Suprapubic skin (tissue), 4 donors: Measurements from ENCODE around the gene PTMS. TPM values are rescaled to one million over a fixed set of nuclear protein-coding genes. Genes with fewer than 3 reads are reported as not detected.

Experiments used
- DNase-seq, 2 donors: peaks; one replicate each; pipeline ENCODE4 v3.0.0-alpha.2; 2019; ENCODE audit warnings: low spot score in 2 of 2
- H3K27ac ChIP-seq: fragments of 200-600 bp; sonication (generic); one replicate; pipeline ENCODE4 v1.5.1; 2019
- H3K27me3 ChIP-seq: fragments of 200-600 bp; sonication (generic); one replicate; pipeline ENCODE4 v1.5.1; 2019
- H3K36me3 ChIP-seq: fragments of 200-600 bp; sonication (generic); one replicate; pipeline ENCODE4 v1.5.1; 2019
- H3K4me1 ChIP-seq: fragments of 200-600 bp; sonication (generic); one replicate; pipeline ENCODE4 v1.5.1; 2019
- H3K4me3 ChIP-seq: fragments of 200-600 bp; sonication (generic); one replicate; pipeline ENCODE4 v1.5.1; 2019; ENCODE audit warnings: mild to moderate bottlenecking
- H3K9me3 ChIP-seq: fragments of 200-600 bp; sonication (generic); one replicate; pipeline ENCODE4 v1.5.1; 2019
- EP300 ChIP-seq: sonication (generic); formaldehyde crosslinking; IDR thresholded peaks from one replicate; pipeline ENCODE4 v1.6.1; 2017; ENCODE audit warnings: antibody characterized with exemption
- POLR2A ChIP-seq, 2 donors: fragments of 450-650 bp; IDR thresholded peaks; one replicate each; pipeline ENCODE4 v1.6.1; 2017; ENCODE audit warnings: antibody characterized with exemption in 2 of 2, mild to moderate bottlenecking in 2 of 2, moderate library complexity in 2 of 2
- POLR2AphosphoS5 ChIP-seq, 3 donors: sonication (generic); formaldehyde crosslinking; IDR thresholded peaks; one replicate each; pipeline ENCODE4 v1.6.1; 2017; ENCODE audit warnings: antibody characterized with exemption in 3 of 3
- WGBS: methylation state at CpG from one replicate; pipeline ENCODE4 v1.1.5; 2018; 5-methylcytosine and 5-hydroxymethylcytosine counted together
- total RNA-seq, 4 donors: library from RNA; depleted of rRNA; stranded (reverse); fragments of >200 nt; gene quantifications; one replicate each; pipeline ENCODE4 v1.1.0, GENCODE V29; 2016
- TF ChIP-seq, protein P1 (sequence below), 2 donors: fragments of 200-600 bp in 1 of 2; fragments of 450-650 bp in 1 of 2; sonication (generic) in 1 of 2; IDR thresholded peaks; one replicate each; pipeline ENCODE4 v1.5.1; 2016 to 2019; ENCODE audit warnings: antibody characterized with exemption in 2 of 2, mild to moderate bottlenecking in 1 of 2, moderate library complexity in 1 of 2

Gene PTMS
- total RNA-seq, 4 donors from 2014 or later: 91.2 to 128 (median 99.8) TPM

DNA sequence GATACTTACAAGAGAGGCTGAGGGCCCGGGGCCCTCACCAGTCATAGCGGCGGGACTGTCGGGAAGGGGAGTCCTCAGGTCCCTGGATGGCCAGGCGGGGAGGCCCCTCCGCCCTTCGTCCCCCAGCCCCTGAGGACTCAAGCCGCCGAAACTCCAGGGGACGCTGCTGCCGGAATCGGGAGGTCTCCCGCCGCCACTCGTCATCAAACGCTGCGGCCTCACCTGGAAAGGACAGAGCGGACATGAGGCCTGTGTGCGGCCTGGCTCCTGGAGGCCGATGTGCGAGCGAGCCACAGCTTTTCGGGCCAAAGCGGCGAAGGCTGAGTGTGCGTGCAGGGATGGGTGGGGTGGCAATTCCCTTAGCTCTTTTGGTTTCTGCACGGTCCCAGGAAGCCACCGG lies 17.4 kb upstream of the PTMS start:
- Histone ChIP-seq H3K4me1 (peaks cover 28% of the 10 kb centered on the region), H3K27ac (no peak overlapping the region), H3K9me3 (no peaks in the 10 kb centered on the region), H3K27me3 (no peaks in the 10 kb centered on the region), H3K4me3 (no peak overlapping the region), H3K36me3 (peaks cover 56% of the 10 kb centered on the region)
- DNase-seq: no peak
- TF ChIP-seq POLR2A (IDR thresholded peaks at IDR 0.05) (no peak), EP300 (no peak), POLR2AphosphoS5 (IDR thresholded peaks at IDR 0.05) (no peak)
- TF ChIP-seq, protein P1, sequence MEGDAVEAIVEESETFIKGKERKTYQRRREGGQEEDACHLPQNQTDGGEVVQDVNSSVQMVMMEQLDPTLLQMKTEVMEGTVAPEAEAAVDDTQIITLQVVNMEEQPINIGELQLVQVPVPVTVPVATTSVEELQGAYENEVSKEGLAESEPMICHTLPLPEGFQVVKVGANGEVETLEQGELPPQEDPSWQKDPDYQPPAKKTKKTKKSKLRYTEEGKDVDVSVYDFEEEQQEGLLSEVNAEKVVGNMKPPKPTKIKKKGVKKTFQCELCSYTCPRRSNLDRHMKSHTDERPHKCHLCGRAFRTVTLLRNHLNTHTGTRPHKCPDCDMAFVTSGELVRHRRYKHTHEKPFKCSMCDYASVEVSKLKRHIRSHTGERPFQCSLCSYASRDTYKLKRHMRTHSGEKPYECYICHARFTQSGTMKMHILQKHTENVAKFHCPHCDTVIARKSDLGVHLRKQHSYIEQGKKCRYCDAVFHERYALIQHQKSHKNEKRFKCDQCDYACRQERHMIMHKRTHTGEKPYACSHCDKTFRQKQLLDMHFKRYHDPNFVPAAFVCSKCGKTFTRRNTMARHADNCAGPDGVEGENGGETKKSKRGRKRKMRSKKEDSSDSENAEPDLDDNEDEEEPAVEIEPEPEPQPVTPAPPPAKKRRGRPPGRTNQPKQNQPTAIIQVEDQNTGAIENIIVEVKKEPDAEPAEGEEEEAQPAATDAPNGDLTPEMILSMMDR (IDR thresholded peaks at IDR 0.05): no peak
- 92% methylated on average over 28 of the region's 28 CpGs for WGBS

DNA sequence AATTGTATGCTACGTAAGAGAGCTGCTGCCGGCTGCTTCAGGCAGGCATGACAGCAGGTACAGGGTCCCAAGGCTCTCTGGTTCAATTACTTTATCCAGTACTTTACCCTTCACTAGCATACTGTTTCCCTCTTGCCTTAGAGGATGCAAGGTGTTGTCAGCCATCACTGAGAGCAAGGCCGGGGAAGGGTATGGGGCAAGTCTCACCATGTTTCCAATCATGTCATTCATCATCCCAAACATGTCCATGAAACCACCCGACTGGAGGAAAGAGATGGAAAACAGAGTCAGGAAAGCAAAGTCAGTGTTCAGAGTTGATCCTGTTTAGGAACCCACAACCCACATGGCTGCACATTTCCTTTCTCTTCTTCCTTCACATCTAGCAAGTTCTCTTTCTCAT lies 15.7 kb upstream of the PTMS start:
- no peak for TF ChIP-seq EP300
- TF ChIP-seq, protein P1 (IDR thresholded peaks at IDR 0.05): no peak
- TF ChIP-seq POLR2A (IDR thresholded peaks at IDR 0.05): no peak
- TF ChIP-seq POLR2AphosphoS5 (IDR thresholded peaks at IDR 0.05): no peak
- 64% methylated on average over 4 of the region's 4 CpGs for WGBS
- H3K36me3 ChIP-seq: peaks cover 56% of the 10 kb centered on the region
- peaks cover 26% of the 10 kb centered on the region for H3K4me1 ChIP-seq
- no peak for DNase-seq
- H3K4me3 ChIP-seq: no peak overlapping the region
- no peaks in the 10 kb centered on the region for H3K27me3 ChIP-seq
- no peaks in the 10 kb centered on the region for H3K9me3 ChIP-seq
- no peak overlapping the region for H3K27ac ChIP-seq

DNA sequence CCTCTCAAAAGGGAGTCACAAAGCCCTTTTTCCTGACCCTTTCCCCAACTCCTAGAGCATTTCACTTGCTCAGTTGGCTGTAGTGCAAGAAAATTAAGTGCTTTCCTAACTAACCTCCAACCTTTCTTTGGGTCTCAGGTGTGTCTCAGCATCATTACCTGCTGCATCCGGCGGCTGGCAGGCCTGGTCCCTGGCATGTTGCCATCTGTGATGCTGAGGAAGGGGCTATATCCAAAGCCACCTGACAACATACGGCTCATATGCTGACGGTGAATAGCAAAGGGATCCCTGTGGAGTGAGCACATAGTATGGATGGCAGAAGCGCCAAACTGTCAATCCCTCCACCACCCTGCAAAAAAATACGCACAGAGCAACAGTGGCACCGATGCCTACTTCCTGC lies 14.4 kb upstream of the PTMS start:
- Histone ChIP-seq H3K4me1 (peaks cover 19% of the 10 kb centered on the region), H3K36me3 (peaks cover 48% of the 10 kb centered on the region), H3K27ac (no peak overlapping the region), H3K27me3 (no peaks in the 10 kb centered on the region), H3K9me3 (no peaks in the 10 kb centered on the region), H3K4me3 (peak overlapping the region; percentile 86)
- DNase-seq: no peak
- 70% methylated on average over 7 of the region's 7 CpGs for WGBS
- TF ChIP-seq, protein P1 (IDR thresholded peaks at IDR 0.05): no peak
- TF ChIP-seq POLR2AphosphoS5 (IDR thresholded peaks at IDR 0.05) (no peak), POLR2A (IDR thresholded peaks at IDR 0.05) (no peak), EP300 (no peak)

DNA sequence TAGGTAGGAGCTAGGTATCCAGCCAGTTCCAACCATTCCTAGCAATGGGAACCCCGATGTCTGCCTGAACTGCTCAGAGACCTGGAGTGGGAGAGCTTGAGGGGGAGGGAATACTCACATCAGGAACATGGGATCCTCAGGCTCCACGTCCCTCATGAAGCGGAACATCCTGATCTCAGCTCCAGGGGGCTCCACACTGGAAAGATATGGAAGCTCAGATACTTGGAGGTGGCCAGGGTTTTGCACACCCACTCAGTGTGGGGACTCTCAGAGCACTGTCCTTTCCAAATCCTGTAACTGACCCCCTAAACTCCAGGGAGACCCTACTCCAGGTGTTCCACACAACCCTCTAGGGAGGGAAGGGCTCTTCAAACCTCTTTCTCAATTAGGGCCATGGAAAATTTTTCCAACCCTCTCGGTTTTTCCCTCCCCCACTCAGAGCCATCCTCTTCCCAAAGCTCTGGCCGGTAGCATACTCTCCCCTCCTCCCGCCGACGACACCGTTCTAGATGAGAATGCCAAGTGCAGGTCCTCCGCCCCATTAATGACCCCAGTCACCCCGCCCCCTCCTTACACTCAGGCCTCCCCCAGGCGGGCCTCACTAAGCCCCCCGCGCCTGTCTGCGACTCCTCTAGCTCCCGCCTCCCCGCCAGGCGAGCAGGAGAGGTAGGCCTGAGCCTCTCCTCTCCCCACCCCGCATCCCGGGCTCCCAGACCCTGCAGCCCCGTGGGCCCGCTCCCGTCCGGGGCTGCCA lies 13.8 kb upstream of the PTMS start:
- H3K27ac ChIP-seq: peak overlapping the region; percentile 92
- no peaks in the 10 kb centered on the region for H3K9me3 ChIP-seq
- DNase-seq: peak in 1 of 2 donors; percentile 83
- 9% methylated on average over 14 of the region's 24 CpGs for WGBS
- TF ChIP-seq, protein P1 (IDR thresholded peaks at IDR 0.05): peak in 1 of 2 donors; percentile 10
- TF ChIP-seq POLR2A (IDR thresholded peaks at IDR 0.05): no peak
- H3K27me3 ChIP-seq: no peaks in the 10 kb centered on the region
- H3K4me1 ChIP-seq: peaks cover 19% of the 10 kb centered on the region
- H3K4me3 ChIP-seq: peak overlapping the region; percentile 86
- peaks cover 42% of the 10 kb centered on the region for H3K36me3 ChIP-seq

DNA sequence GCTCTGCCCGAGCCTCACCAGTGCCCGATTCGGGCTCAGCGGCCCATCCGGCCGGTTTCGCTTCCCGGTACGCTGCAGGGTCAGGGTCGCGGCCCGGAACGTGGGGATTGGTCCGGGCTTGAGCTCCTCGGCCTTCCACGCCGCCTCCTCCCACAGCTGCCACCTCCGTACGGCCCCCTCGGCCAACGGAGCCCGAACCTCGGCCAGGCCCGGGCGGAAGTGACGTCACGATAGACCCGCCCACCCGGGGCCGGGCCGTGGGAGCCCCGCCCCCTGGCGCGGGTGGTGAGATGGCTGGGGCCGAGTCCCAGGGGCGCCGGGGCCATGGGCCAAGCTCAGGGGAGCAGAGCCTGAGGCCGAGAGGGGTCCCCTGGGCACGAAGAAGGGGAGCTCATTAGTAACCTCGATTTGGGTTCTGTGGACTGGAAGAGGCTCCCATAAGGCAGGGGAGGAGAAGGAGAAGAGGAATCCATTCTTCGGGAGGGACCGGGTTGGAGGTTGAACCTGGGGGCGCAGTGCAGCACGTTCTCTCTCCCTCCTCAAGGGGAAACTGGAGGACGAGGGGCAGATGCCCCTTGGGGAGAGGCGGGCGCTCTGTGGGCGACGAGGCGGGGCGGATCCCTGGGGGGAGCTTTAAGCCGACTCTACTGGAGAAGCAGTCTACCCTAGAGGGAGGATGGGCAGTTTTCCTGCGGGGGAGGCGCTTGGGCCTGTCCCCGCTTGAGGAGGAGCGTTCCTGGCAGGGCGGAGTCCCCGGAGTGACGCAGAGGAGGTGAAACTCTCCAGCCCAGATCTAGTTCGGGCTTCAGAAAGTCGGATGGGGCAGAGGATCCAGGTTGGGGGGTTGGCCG lies 13.0 kb upstream of the PTMS start, which contains the start of gene MLF2:
MLF2 (minus strand) TSS at position 221 of the 851 bp plus-strand sequence. CDS start 807 bp downstream, outside the sequence.
- Histone ChIP-seq H3K36me3 (peaks cover 34% of the 10 kb centered on the region), H3K27ac (peak within 1 kb of the TSS; percentile 92), H3K9me3 (no peaks in the 10 kb centered on the region), H3K4me3 (peak within 1 kb of the TSS; percentile 86), H3K27me3 (no peaks in the 10 kb centered on the region), H3K4me1 (peaks cover 19% of the 10 kb centered on the region)
- 1% methylated on average over 28 of the region's 62 CpGs for WGBS
- peak; percentile 20 to 90 (median 63) for TF ChIP-seq POLR2AphosphoS5 (IDR thresholded peaks at IDR 0.05)
- no peak for TF ChIP-seq EP300
- TF ChIP-seq, protein P1 (IDR thresholded peaks at IDR 0.05): no peak
- peak; percentile 15 to 89 for TF ChIP-seq POLR2A (IDR thresholded peaks at IDR 0.05)
- DNase-seq: peak; percentile 99
